Esophagus squamous epithelium (tissue), 5 donors: ENCODE measurements around the gene MVB12B. TPM values are rescaled to one million over a fixed set of nuclear protein-coding genes. Genes with fewer than 3 reads are reported as not detected.

ENCODE experiments used
- DNase-seq: peaks from one replicate; lab custom pipeline; 2025; lab: John Stamatoyannopoulos, UW
- H3K27ac ChIP-seq, 4 donors: fragments of 200-600 bp; sonication (generic); one replicate each; pipeline ENCODE4 v1.5.1; 2016 to 2019; ENCODE audit warnings: mild to moderate bottlenecking in 1 of 4
- H3K27me3 ChIP-seq, 4 donors: fragments of 200-600 bp; sonication (generic); 1 replicate in 3 of 4; 2 replicates in 1 of 4; pipeline versions ENCODE4 v1.5.1 to v1.6.0; 2017 to 2021; ENCODE audit warnings: antibody characterized with exemption in 1 of 4
- H3K36me3 ChIP-seq, 3 donors: fragments of 200-600 bp; sonication (generic); one replicate each; pipeline ENCODE4 v1.5.1; 2016 to 2019
- H3K4me1 ChIP-seq, 3 donors: fragments of 200-600 bp; sonication (generic); one replicate each; pipeline ENCODE4 v1.5.1; 2017 to 2019
- H3K4me3 ChIP-seq, 4 donors: fragments of 200-600 bp; sonication (generic); 1 replicate in 3 of 4; 2 replicates in 1 of 4; pipeline ENCODE4 v1.5.1; 2016 to 2019; ENCODE audit warnings: mild to moderate bottlenecking in 2 of 4, moderate library complexity in 1 of 4
- H3K9me3 ChIP-seq, 3 donors: fragments of 200-600 bp; sonication (generic); one replicate each; pipeline ENCODE4 v1.5.1; 2016 to 2019
- POLR2A ChIP-seq, 4 donors: fragments of 450-650 bp; IDR thresholded peaks; one replicate each; pipeline ENCODE4 v1.6.1; 2017; ENCODE audit warnings: antibody characterized with exemption in 4 of 4, mild to moderate bottlenecking in 4 of 4, moderate library complexity in 3 of 4
- WGBS, 2 donors: methylation state at CpG; one replicate each; pipeline ENCODE4 v1.1.5; 2018; 5-methylcytosine and 5-hydroxymethylcytosine counted together
- intact Hi-C: fragments of 100-400 bp; cut with DNase I; formaldehyde crosslinking; loops from one replicate; pipeline ENCODE4 v1.15.0; 2022
- total RNA-seq, 4 donors: library from RNA; depleted of rRNA; stranded (reverse); fragments of >200 nt; gene quantifications; one replicate each; pipeline ENCODE4 v1.1.0, GENCODE V29; 2016
- TF ChIP-seq, protein P1 (sequence below), 6 experiments: fragments of 450-650 bp in 4 of 6; fragments of 200-600 bp in 2 of 6; sonication (generic) in 2 of 6; IDR thresholded peaks; one replicate each; pipeline ENCODE4 v1.5.1; 2016 to 2019; ENCODE audit warnings: antibody characterized with exemption in 6 of 6, mild to moderate bottlenecking in 4 of 6, moderate library complexity in 4 of 6
- donor health status: DM: yes; HTN: yes; CAD: no.

Gene MVB12B
- total RNA-seq, 4 donors from 2014 or later = 3.2 to 13.2 (median 5.3) TPM

DNA sequence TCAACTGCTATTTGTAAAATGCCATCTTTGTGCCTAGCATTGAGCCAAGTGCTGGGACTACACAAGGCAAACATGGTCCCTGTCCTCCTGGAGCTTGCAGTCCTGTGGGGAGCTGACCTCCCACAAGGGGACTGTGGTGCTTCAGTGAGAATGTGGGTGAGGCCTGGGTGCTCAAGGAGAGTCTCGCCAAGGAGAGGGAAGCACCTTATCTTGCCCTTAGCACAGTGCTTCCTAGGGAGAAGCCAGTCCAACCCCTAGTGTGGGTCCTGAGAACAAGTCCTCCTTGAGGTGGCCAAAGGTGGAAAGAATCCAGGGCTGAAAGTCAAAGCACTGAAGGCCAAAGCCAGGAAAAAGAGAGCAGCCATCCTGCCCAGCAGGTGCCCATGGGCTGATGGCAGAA is 31.1 kb upstream of the MVB12B start:
- peaks cover 0 to 43% (median 0%) of the 10 kb centered on the region in 4 donors for H3K27me3 ChIP-seq
- no peak overlapping the region for H3K27ac ChIP-seq
- no peaks in the 10 kb centered on the region for H3K4me1 ChIP-seq
- TF ChIP-seq POLR2A (IDR thresholded peaks at IDR 0.05) = no peak
- TF ChIP-seq, protein P1, sequence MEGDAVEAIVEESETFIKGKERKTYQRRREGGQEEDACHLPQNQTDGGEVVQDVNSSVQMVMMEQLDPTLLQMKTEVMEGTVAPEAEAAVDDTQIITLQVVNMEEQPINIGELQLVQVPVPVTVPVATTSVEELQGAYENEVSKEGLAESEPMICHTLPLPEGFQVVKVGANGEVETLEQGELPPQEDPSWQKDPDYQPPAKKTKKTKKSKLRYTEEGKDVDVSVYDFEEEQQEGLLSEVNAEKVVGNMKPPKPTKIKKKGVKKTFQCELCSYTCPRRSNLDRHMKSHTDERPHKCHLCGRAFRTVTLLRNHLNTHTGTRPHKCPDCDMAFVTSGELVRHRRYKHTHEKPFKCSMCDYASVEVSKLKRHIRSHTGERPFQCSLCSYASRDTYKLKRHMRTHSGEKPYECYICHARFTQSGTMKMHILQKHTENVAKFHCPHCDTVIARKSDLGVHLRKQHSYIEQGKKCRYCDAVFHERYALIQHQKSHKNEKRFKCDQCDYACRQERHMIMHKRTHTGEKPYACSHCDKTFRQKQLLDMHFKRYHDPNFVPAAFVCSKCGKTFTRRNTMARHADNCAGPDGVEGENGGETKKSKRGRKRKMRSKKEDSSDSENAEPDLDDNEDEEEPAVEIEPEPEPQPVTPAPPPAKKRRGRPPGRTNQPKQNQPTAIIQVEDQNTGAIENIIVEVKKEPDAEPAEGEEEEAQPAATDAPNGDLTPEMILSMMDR (IDR thresholded peaks at IDR 0.05) = no peak
- intact Hi-C loops = no loop called here
- WGBS, 2 donors = 100% methylated on average over 1 of the region's 1 CpG; no CpG with 5 or more reads in 1 of the 2 donors
- no peaks in the 10 kb centered on the region for H3K9me3 ChIP-seq
- no peak overlapping the region for H3K4me3 ChIP-seq
- DNase-seq = no peak
- no peaks in the 10 kb centered on the region for H3K36me3 ChIP-seq

DNA sequence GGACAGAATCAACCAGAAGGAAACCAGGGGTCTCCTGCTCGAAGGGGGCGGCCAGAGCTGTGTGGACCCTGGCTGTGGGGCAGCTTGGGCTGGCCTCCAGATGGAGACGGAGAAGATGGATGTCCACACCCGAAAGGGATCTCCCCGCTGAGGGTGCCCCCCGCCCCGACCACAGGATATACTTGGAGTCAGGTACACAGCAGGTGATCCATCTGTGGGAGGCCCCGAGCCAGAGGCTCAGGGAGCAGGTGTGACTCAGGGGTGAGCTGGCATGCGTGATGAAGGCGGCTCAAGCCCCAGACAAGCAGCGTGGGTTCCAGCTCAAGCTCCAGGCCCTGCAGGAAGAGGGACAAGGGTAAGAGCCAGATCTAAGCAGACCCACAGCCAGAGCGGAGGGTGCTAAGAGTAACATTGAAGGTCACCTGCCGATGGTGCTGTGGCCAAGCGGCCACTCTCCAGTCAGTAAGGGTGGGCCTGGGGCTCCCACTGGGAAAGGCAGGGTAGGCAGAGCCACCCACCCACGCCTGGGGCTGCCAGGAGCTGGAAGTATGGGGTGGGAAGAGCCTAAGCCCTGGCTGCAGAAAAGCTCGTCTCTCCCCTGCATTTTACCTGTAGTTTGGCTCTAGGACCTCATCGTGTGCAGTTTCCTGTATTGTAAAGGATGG is 30.6 kb upstream of the MVB12B start:
- Histone ChIP-seq H3K4me1 (no peaks in the 10 kb centered on the region), H3K36me3 (no peaks in the 10 kb centered on the region), H3K27me3 (peaks cover 0 to 43% (median 0%) of the 10 kb centered on the region in 4 donors), H3K27ac (no peak overlapping the region), H3K4me3 (no peak overlapping the region), H3K9me3 (no peaks in the 10 kb centered on the region)
- TF ChIP-seq, protein P1 (IDR thresholded peaks at IDR 0.05) = no peak
- no peak for TF ChIP-seq POLR2A (IDR thresholded peaks at IDR 0.05)
- WGBS, 2 donors = 48 to 65% methylated on average over 9 to 14 of the region's 17 CpGs
- intact Hi-C loops = no loop called here
- DNase-seq = no peak

DNA sequence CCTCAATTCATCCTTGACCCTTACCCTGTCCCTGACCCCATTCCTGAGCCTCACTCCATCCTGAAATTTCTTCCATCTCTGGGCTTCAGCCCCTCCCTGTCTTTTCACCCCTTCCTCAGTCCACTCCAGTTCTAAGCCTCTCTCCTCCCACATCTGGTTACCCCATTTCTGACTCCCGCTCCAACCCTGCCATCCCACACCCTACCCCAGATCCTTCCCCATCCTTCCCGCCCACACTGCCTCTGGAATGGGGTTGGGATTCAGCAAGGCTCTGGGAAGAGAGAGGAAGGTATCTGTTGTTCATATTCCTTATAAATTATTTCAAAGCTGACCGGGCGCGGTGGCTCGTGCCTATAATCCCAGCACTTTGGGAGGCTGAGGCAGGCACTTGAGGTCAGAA is 29.9 kb upstream of the MVB12B start:
- 90 to 91% methylated on average over 6 of the region's 6 CpGs for WGBS, 2 donors
- Histone ChIP-seq H3K4me3 (no peak overlapping the region), H3K27ac (no peak overlapping the region), H3K4me1 (no peaks in the 10 kb centered on the region), H3K27me3 (peaks cover 0 to 42% (median 0%) of the 10 kb centered on the region in 4 donors), H3K36me3 (no peaks in the 10 kb centered on the region), H3K9me3 (no peaks in the 10 kb centered on the region)
- intact Hi-C loops = no loop called here
- DNase-seq = no peak
- TF ChIP-seq POLR2A (IDR thresholded peaks at IDR 0.05) = no peak

DNA sequence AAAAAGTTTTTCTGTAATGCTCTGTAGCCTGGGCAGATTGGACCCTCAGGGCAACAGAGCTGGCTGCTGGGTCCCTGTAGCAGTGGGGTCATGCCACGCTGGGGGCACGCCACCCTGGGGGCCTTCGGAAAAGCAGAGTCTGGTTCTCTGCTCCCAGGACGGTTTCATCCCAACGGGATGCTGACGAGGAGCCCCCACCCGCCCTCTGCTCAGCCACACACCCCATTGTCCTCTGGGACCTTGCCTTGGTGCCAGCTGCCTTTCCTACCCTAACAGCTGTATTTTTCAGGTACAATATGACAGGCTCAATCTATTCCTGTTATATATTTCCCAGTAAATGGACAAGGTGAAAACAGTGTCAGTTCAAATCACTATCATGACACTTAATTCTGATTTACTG is 29.0 kb upstream of the MVB12B start:
- Histone ChIP-seq H3K9me3 (no peaks in the 10 kb centered on the region), H3K36me3 (no peaks in the 10 kb centered on the region), H3K4me1 (no peaks in the 10 kb centered on the region), H3K27me3 (peaks cover 0 to 38% (median 0%) of the 10 kb centered on the region in 4 donors), H3K4me3 (no peak overlapping the region), H3K27ac (no peak overlapping the region)
- no peak for TF ChIP-seq POLR2A (IDR thresholded peaks at IDR 0.05)
- TF ChIP-seq, protein P1 (IDR thresholded peaks at IDR 0.05) = no peak
- DNase-seq = no peak
- 87 to 88% methylated on average over 7 of the region's 7 CpGs for WGBS, 2 donors
- intact Hi-C loops = no loop called here

DNA sequence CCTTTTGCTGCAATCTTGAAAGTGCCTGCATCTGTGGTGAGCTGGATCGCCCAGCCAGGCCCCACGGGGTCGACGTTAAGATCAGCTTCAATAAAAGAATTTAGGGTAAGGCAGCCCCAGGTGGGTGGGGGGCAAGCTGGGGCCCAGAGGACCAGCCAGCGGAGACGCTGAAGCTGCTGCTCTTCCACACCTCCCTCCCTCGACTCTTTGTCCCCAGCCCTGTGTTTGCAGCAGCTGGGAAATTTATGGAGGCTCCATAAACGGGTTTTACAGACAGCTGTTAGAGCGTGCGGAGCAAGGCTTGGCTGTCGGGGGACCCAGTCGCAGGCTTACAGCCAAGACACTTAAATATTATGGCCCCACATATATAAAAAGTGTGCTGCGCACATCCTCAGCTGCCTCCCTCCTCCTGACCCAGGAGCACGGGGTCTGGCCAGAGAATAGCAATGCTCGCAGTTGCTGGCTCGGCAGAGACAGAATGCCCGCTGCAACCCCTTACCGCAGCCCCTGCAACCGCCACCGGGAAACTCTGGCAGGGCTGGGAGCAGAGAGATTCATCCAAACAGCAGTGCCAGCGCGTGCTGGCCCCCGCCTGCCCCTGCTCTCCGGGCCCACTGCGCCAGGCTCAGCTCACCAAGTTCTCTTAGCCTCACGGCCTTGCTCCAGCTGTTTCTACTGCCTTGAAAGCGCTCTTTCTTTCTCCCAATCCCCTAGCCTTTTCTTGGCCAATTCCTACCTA is 28.4 kb upstream of the MVB12B start:
- H3K4me1 ChIP-seq = no peaks in the 10 kb centered on the region
- DNase-seq = no peak
- peaks cover 0 to 32% (median 0%) of the 10 kb centered on the region in 4 donors for H3K27me3 ChIP-seq
- intact Hi-C loops = no loop called here
- no peak for TF ChIP-seq POLR2A (IDR thresholded peaks at IDR 0.05)
- TF ChIP-seq, protein P1 (IDR thresholded peaks at IDR 0.05) = no peak
- H3K9me3 ChIP-seq = no peaks in the 10 kb centered on the region
- H3K4me3 ChIP-seq = no peak overlapping the region
- no peak overlapping the region for H3K27ac ChIP-seq
- no peaks in the 10 kb centered on the region for H3K36me3 ChIP-seq
- 71% methylated on average over 15 to 16 of the region's 27 CpGs for WGBS, 2 donors
